Sigmoid colon (tissue), 4 donors: ENCODE data around the gene NCLN.

Experiments
- POLR2A ChIP-seq, 2 donors: fragments of 450-650 bp; IDR thresholded peaks; one replicate each; pipeline ENCODE4 v1.6.1; 2016; ENCODE audit warnings: antibody characterized with exemption in 2 of 2, mild to moderate bottlenecking in 2 of 2, moderate library complexity in 2 of 2
- POLR2AphosphoS5 ChIP-seq, 4 donors: sonication (generic); formaldehyde crosslinking; IDR thresholded peaks; one replicate each; pipeline ENCODE4 v1.6.1; 2017; ENCODE audit warnings: antibody characterized with exemption in 4 of 4

- TF ChIP-seq POLR2A (IDR thresholded peaks at IDR 0.05) (no peak), POLR2AphosphoS5 (IDR thresholded peaks at IDR 0.05) (no peak)
Measured at GRCh38 chr19:3137119-3137518, 48.6 kb upstream of the NCLN start.
